Stomach (tissue), 9 donors: ENCODE results near the gene KCNJ3. TPM values are rescaled to one million over a fixed set of nuclear protein-coding genes. Genes with fewer than 3 reads are reported as not detected.
"Not testable (repeated sequence)": the region's sequence is repeated elsewhere in the genome, so short reads cannot be mapped to it uniquely, and the experiment has no call there.

ENCODE experiments used
- DNase-seq, 2 donors: peaks; one replicate each; pipeline versions ENCODE4 v3.0.0 to v3.0.0-alpha.2; 2013 to 2019
- H3K27ac ChIP-seq, 5 donors: fragments of 200-600 bp in 4 of 5; sonication (generic) in 4 of 5; one replicate each; pipeline ENCODE4 v1.5.1; 2013 to 2019; ENCODE audit warnings: mild to moderate bottlenecking in 1 of 5, moderate library complexity in 1 of 5
- H3K27me3 ChIP-seq, 3 donors: fragments of 200-600 bp; sonication (generic); one replicate each; pipeline ENCODE4 v1.5.1; 2017 to 2019; ENCODE audit warnings: mixed run types in 1 of 3
- H3K36me3 ChIP-seq, 4 donors: fragments of 200-600 bp; sonication (generic); 1 replicate in 3 of 4; 2 replicates in 1 of 4; pipeline ENCODE4 v1.5.1; 2016 to 2019
- H3K4me1 ChIP-seq, 4 donors: fragments of 200-600 bp; sonication (generic); one replicate each; pipeline ENCODE4 v1.5.1; 2016 to 2019
- H3K4me3 ChIP-seq, 4 donors: fragments of 200-600 bp; sonication (generic) in 3 of 4; one replicate each; pipeline ENCODE4 v1.5.1; 2016 to 2019; ENCODE audit warnings: mild to moderate bottlenecking in 1 of 4
- H3K9me3 ChIP-seq, 4 donors: fragments of 200-600 bp; sonication (generic); one replicate each; pipeline ENCODE4 v1.5.1; 2016 to 2019
- CTCF ChIP-seq, 7 experiments: fragments of 450-650 bp in 4 of 7; fragments of 200-600 bp in 3 of 7; sonication (generic) in 3 of 7; IDR thresholded peaks; one replicate each; pipeline ENCODE4 v1.5.1; 2016 to 2019; ENCODE audit warnings: antibody characterized with exemption in 7 of 7, control low read depth in 2 of 7, mild to moderate bottlenecking in 1 of 7
- EP300 ChIP-seq: sonication (generic); formaldehyde crosslinking; IDR thresholded peaks from one replicate; pipeline ENCODE4 v1.6.1; 2017; ENCODE audit warnings: antibody characterized with exemption
- POLR2A ChIP-seq, 4 donors: fragments of 450-650 bp; IDR thresholded peaks; one replicate each; pipeline ENCODE4 v1.6.1; 2016; ENCODE audit warnings: antibody characterized with exemption in 4 of 4, control low read depth in 2 of 4, mild to moderate bottlenecking in 1 of 4, moderate library complexity in 1 of 4
- POLR2AphosphoS5 ChIP-seq, 3 donors: sonication (generic); formaldehyde crosslinking; IDR thresholded peaks; one replicate each; pipeline ENCODE4 v1.6.1; 2016; ENCODE audit warnings: antibody characterized with exemption in 3 of 3
- WGBS, 5 donors: extraction: QIAGEN DNeasy Blood & Tissue Kit in 3 of 5; methylation state at CpG; one replicate each; pipeline versions ENCODE4 v1.1.5 to v1.1.7; 2013 to 2018; 5-methylcytosine and 5-hydroxymethylcytosine counted together
- intact Hi-C: fragments of 100-400 bp; cut with DNase I; formaldehyde crosslinking; loops from one replicate; pipeline ENCODE4 v1.15.1; 2023; ENCODE audit warnings: low total_unique reads
- polyA plus RNA-seq, 3 donors: library from polyadenylated mRNA; stranded (reverse); fragments of 200-250 nt; gene quantifications; one replicate each; pipeline ENCODE4 v1.2.3, GENCODE V29; 2013
- total RNA-seq, 5 donors: library from RNA; depleted of rRNA; stranded (reverse); fragments of >200 nt; gene quantifications; one replicate each; pipeline versions ENCODE4 v1.1.0 to v1.2.3, GENCODE V29; 2014 to 2016
- donor health status: healthy with polysubstance abuse.
- donor health status: Bipolar disorder and iron deficiency.
- donor health status: healthy.

The KCNJ3 gene
- total and polyA plus RNA-seq, 8 donors: 0.25 to 2.8 (median 0.35) TPM; not detected in 5

- H3K4me3 ChIP-seq: no peak overlapping the region
- no peaks in the 10 kb centered on the region for H3K36me3 ChIP-seq
- no peak for TF ChIP-seq POLR2A (IDR thresholded peaks at IDR 0.05)
- TF ChIP-seq CTCF (IDR thresholded peaks at IDR 0.05): no peak
- TF ChIP-seq EP300: no peak
- TF ChIP-seq POLR2AphosphoS5 (IDR thresholded peaks at IDR 0.05): no peak
- H3K4me1 ChIP-seq: no peaks in the 10 kb centered on the region
- WGBS, 5 donors: 12 to 37% (median 22%) methylated on average over 1 of the region's 1 CpG
- no peak overlapping the region for H3K27ac ChIP-seq
- H3K27me3 ChIP-seq: no peaks in the 10 kb centered on the region
- DNase-seq: no peak
- H3K9me3 ChIP-seq: no peaks in the 10 kb centered on the region
- intact Hi-C loops: no loop called here
Observed at GRCh38 chr2:154846842-154847241, 148.3 kb downstream of the KCNJ3 start.

- Histone ChIP-seq H3K4me3 (no peak overlapping the region), H3K9me3 (no peaks in the 10 kb centered on the region), H3K27ac (no peak overlapping the region), H3K36me3 (no peaks in the 10 kb centered on the region), H3K27me3 (no peaks in the 10 kb centered on the region), H3K4me1 (no peaks in the 10 kb centered on the region)
- DNase-seq: no peak
- TF ChIP-seq POLR2A (IDR thresholded peaks at IDR 0.05): no peak
- no peak for TF ChIP-seq CTCF (IDR thresholded peaks at IDR 0.05)
- intact Hi-C loops: no loop called here
- WGBS, 5 donors: 46 to 69% (median 63%) methylated on average over 3 of the region's 3 CpGs
Observed at GRCh38 chr2:154849482-154849881, 151.0 kb downstream of the KCNJ3 start.

- Histone ChIP-seq H3K27me3 (no peaks in the 10 kb centered on the region), H3K4me1 (no peaks in the 10 kb centered on the region), H3K9me3 (no peaks in the 10 kb centered on the region), H3K4me3 (no peak overlapping the region), H3K27ac (no peak overlapping the region), H3K36me3 (no peaks in the 10 kb centered on the region)
- intact Hi-C loops: no loop called here
- DNase-seq: no peak
- no peak for TF ChIP-seq POLR2A (IDR thresholded peaks at IDR 0.05)
- TF ChIP-seq CTCF (IDR thresholded peaks at IDR 0.05): no peak
- no peak for TF ChIP-seq POLR2AphosphoS5 (IDR thresholded peaks at IDR 0.05)
- no peak for TF ChIP-seq EP300
Observed at GRCh38 chr2:154850532-154850931, 152.0 kb downstream of the KCNJ3 start.

GRCh38 chr2:154855138-154855537 lies 156.6 kb downstream of the KCNJ3 start:
- Histone ChIP-seq H3K4me1 (no peaks in the 10 kb centered on the region), H3K4me3 (no peak overlapping the region), H3K27ac (no peak overlapping the region), H3K36me3 (no peaks in the 10 kb centered on the region), H3K27me3 (no peaks in the 10 kb centered on the region), H3K9me3 (no peaks in the 10 kb centered on the region)
- WGBS, 5 donors: 73 to 87% (median 81%) methylated on average over 6 of the region's 6 CpGs
- no peak for TF ChIP-seq CTCF (IDR thresholded peaks at IDR 0.05)
- no peak for TF ChIP-seq EP300
- no peak for TF ChIP-seq POLR2AphosphoS5 (IDR thresholded peaks at IDR 0.05)
- intact Hi-C loops: no loop called here
- DNase-seq: peak in 1 of 2 donors; percentile 9

- WGBS, 5 donors: 79 to 93% (median 87%) methylated on average over 4 of the region's 4 CpGs
- H3K36me3 ChIP-seq, H3K4me3 ChIP-seq: not testable (repeated sequence)
Observed at GRCh38 chr2:154867151-154867550, 168.7 kb downstream of the KCNJ3 start.

More at GRCh38 chr2:154867151-154867550, 168.7 kb downstream of the KCNJ3 start:
- DNase-seq, H3K4me1 ChIP-seq, H3K27me3 ChIP-seq, H3K27ac ChIP-seq, intact Hi-C loops, H3K9me3 ChIP-seq: not testable (repeated sequence)
